Measurements from ENCODE around the gene GJA8.

GRCh38 chr1:147892731-147893214, 9.8 kb upstream of the GJA8 start:
- peak; percentile 94 for TF ChIP-seq CTCF (IDR thresholded peaks at IDR 0.05; ENCODE audit: low read depth, low read length)
- no peak for TF ChIP-seq POLR2A (IDR thresholded peaks at IDR 0.05; ENCODE audit: extremely low read depth, insufficient read length)
- no peak for TF ChIP-seq MYC (IDR thresholded peaks at IDR 0.05; ENCODE audit: low read depth, low read length)
